Activated CD4-positive, alpha-beta T cell treated with anti-CD3 and anti-CD28 coated beads, Interleukin-2, amount 10 ng/mL, durations not matched to agents 7 days and 5 days (primary cell): ENCODE results near the gene MED29. TPM values are rescaled to one million over a fixed set of nuclear protein-coding genes. Genes with fewer than 3 reads are reported as not detected.
"Not testable (repeated sequence)": the region's sequence is repeated elsewhere in the genome, so short reads cannot be mapped to it uniquely, and the experiment has no call there.

Source experiments
- CTCF ChIA-PET: fragments of 350-600 bp; sonication (Branson Sonifier 250); formaldehyde crosslinking; loops from one replicate; lab custom pipeline; 2021; ENCODE audit warnings: antibody characterized with exemption; lab: Charles Lee
- POLR2A ChIA-PET: fragments of 350-600 bp; sonication (Branson Sonifier 250); formaldehyde crosslinking; loops from one replicate; lab custom pipeline; 2021; ENCODE audit warnings: antibody characterized with exemption; lab: Charles Lee
- DNase-seq: peaks from one replicate; pipeline ENCODE4 v3.0.0-alpha.2; 2020
- H3K27ac Mint-ChIP-seq: one replicate; pipeline ENCODE4 v1.8.0; 2021; ENCODE audit warnings: mild to moderate bottlenecking, moderate library complexity, mixed read lengths
- H3K27me3 Mint-ChIP-seq: one replicate; pipeline ENCODE4 v1.8.0; 2021; ENCODE audit warnings: mixed read lengths
- H3K36me3 Mint-ChIP-seq: one replicate; pipeline ENCODE4 v1.8.0; 2021; ENCODE audit warnings: low read depth, mixed read lengths
- H3K4me1 Mint-ChIP-seq: one replicate; pipeline ENCODE4 v1.8.0; 2021; ENCODE audit warnings: mixed read lengths
- H3K4me3 Mint-ChIP-seq: one replicate; pipeline ENCODE4 v1.8.0; 2021; ENCODE audit warnings: mild to moderate bottlenecking, moderate library complexity, mixed read lengths
- H3K9me3 Mint-ChIP-seq: one replicate; pipeline ENCODE4 v1.8.0; 2021; ENCODE audit warnings: mixed read lengths
- total RNA-seq, 2 experiments: library from RNA; stranded (reverse); gene quantifications; one replicate each; pipeline ENCODE4 v1.2.3, GENCODE V29; 2021

Gene MED29
- total RNA-seq, 2 experiments from 2014 or later, result 34.9 to 40.1 TPM

GRCh38 chr19:39377373-39378362 is 13.5 kb upstream of the MED29 start:
- CTCF ChIA-PET, result interaction anchor here (0.9 to 1.0 kb wide), 2 partner anchors 34 to 36 kb away, joined by 3 to 4 read pairs; partner anchors contain the start of gene SAMD4B
- Mint-ChIP-seq H3K27me3 (no peaks in the 10 kb centered on the region), H3K4me1 (no peaks in the 10 kb centered on the region), H3K27ac (no peak overlapping the region), H3K36me3 (peaks cover 45% of the 10 kb centered on the region), H3K9me3 (no peaks in the 10 kb centered on the region), H3K4me3 (no peak overlapping the region)
- DNase-seq, result no peak
- POLR2A ChIA-PET, result interaction anchor here (0.6 kb wide), 1 partner anchor 41 kb away, joined by 16 read pairs; no protein-coding TSS in a partner anchor

- H3K9me3 Mint-ChIP-seq, H3K4me3 Mint-ChIP-seq, POLR2A ChIA-PET, H3K27me3 Mint-ChIP-seq, CTCF ChIA-PET, H3K4me1 Mint-ChIP-seq, DNase-seq: not testable (repeated sequence)
- peak overlapping the region; percentile 67 for H3K27ac Mint-ChIP-seq
- peaks cover 45% of the 10 kb centered on the region for H3K36me3 Mint-ChIP-seq
Measured at GRCh38 chr19:39379366-39379765, 11.8 kb upstream of the MED29 start.

GRCh38 chr19:39379865-39380396 is 11.2 kb upstream of the MED29 start:
- no peaks in the 10 kb centered on the region for H3K4me1 Mint-ChIP-seq
- no peak overlapping the region for H3K27ac Mint-ChIP-seq
- no peaks in the 10 kb centered on the region for H3K27me3 Mint-ChIP-seq
- H3K36me3 Mint-ChIP-seq, result peaks cover 45% of the 10 kb centered on the region
- no peak overlapping the region for H3K4me3 Mint-ChIP-seq
- POLR2A ChIA-PET, result no interaction called here
- DNase-seq, result no peak
- H3K9me3 Mint-ChIP-seq, result no peaks in the 10 kb centered on the region
- CTCF ChIA-PET, result interaction anchor here (1.2 kb wide), 1 partner anchor 11 kb away, joined by 3 read pairs; the partner anchor contains the start of genes MED29 and PAF1

- H3K9me3 Mint-ChIP-seq, result no peaks in the 10 kb centered on the region
- H3K36me3 Mint-ChIP-seq, result peaks cover 46% of the 10 kb centered on the region
- CTCF ChIA-PET, result interaction anchor here (1.2 kb wide), 1 partner anchor 10 kb away, joined by 3 read pairs; the partner anchor contains the start of genes MED29 and PAF1
Measured at GRCh38 chr19:39380521-39381502, 10.4 kb upstream of the MED29 start.

GRCh38 chr19:39381910-39382611 is 9.1 kb upstream of the MED29 start:
- H3K36me3 Mint-ChIP-seq, result peaks cover 53% of the 10 kb centered on the region
- no peak overlapping the region for H3K27ac Mint-ChIP-seq
- POLR2A ChIA-PET, result no interaction called here

More at GRCh38 chr19:39380521-39381502, 10.4 kb upstream of the MED29 start:
- Mint-ChIP-seq H3K4me3 (no peak overlapping the region), H3K27ac (peak overlapping the region; percentile 60), H3K27me3 (no peaks in the 10 kb centered on the region), H3K4me1 (peaks cover 2% of the 10 kb centered on the region)
- DNase-seq, result no peak
- POLR2A ChIA-PET, result no interaction called here

GRCh38 chr19:39382991-39383828 is 8.0 kb upstream of the MED29 start:
- peaks cover 5% of the 10 kb centered on the region for H3K4me1 Mint-ChIP-seq
- ChIA-PET CTCF (interaction anchor here (0.7 to 1.7 kb wide), 5 partner anchors 13 to 29 kb away, joined by 3 to 4 read pairs (median 3); partner anchors contain the start of gene PLEKHG2), POLR2A (interaction anchor here (0.6 kb wide), 1 partner anchor 153 kb away, joined by 11 read pairs; no protein-coding TSS in a partner anchor)
- H3K36me3 Mint-ChIP-seq, result peaks cover 48% of the 10 kb centered on the region
- H3K4me3 Mint-ChIP-seq, result no peak overlapping the region
- no peaks in the 10 kb centered on the region for H3K9me3 Mint-ChIP-seq
- no peak for DNase-seq
- no peaks in the 10 kb centered on the region for H3K27me3 Mint-ChIP-seq
- peak overlapping the region; percentile 13 for H3K27ac Mint-ChIP-seq

More at GRCh38 chr19:39381910-39382611, 9.1 kb upstream of the MED29 start:
- CTCF ChIA-PET, result interaction anchor here (1.0 to 1.7 kb wide), 3 partner anchors 12 to 30 kb away, joined by 3 to 4 read pairs (median 3); partner anchors contain the start of gene PLEKHG2
- no peak for DNase-seq
- peaks cover 5% of the 10 kb centered on the region for H3K4me1 Mint-ChIP-seq
- H3K9me3 Mint-ChIP-seq, result no peaks in the 10 kb centered on the region
- no peaks in the 10 kb centered on the region for H3K27me3 Mint-ChIP-seq
- H3K4me3 Mint-ChIP-seq, result no peak overlapping the region

GRCh38 chr19:39384839-39385568 is 6.2 kb upstream of the MED29 start:
- peaks cover 18% of the 10 kb centered on the region for H3K4me1 Mint-ChIP-seq
- H3K4me3 Mint-ChIP-seq, result no peak overlapping the region
- ChIA-PET POLR2A (no interaction called here), CTCF (no interaction called here)
- H3K36me3 Mint-ChIP-seq, result peaks cover 49% of the 10 kb centered on the region
- no peak for DNase-seq
- no peak overlapping the region for H3K27ac Mint-ChIP-seq
- no peaks in the 10 kb centered on the region for H3K27me3 Mint-ChIP-seq
- H3K9me3 Mint-ChIP-seq, result no peaks in the 10 kb centered on the region

GRCh38 chr19:39385629-39386411 is 5.4 kb upstream of the MED29 start:
- POLR2A ChIA-PET, result no interaction called here
- H3K4me3 Mint-ChIP-seq, result no peak overlapping the region
- peaks cover 48% of the 10 kb centered on the region for H3K36me3 Mint-ChIP-seq
- no peak for DNase-seq
- no peaks in the 10 kb centered on the region for H3K9me3 Mint-ChIP-seq
- no peaks in the 10 kb centered on the region for H3K27me3 Mint-ChIP-seq
- H3K4me1 Mint-ChIP-seq, result peaks cover 23% of the 10 kb centered on the region
- CTCF ChIA-PET, result no interaction called here
- H3K27ac Mint-ChIP-seq, result peak overlapping the region; percentile 52

- peaks cover 43% of the 10 kb centered on the region for H3K36me3 Mint-ChIP-seq
- no peaks in the 10 kb centered on the region for H3K27me3 Mint-ChIP-seq
- no peak for DNase-seq
- peaks cover 26% of the 10 kb centered on the region for H3K4me1 Mint-ChIP-seq
- no peak overlapping the region for H3K4me3 Mint-ChIP-seq
- ChIA-PET POLR2A (no interaction called here), CTCF (no interaction called here)
- no peaks in the 10 kb centered on the region for H3K9me3 Mint-ChIP-seq
- H3K27ac Mint-ChIP-seq, result peak overlapping the region; percentile 54
Measured at GRCh38 chr19:39386557-39386956, 4.6 kb upstream of the MED29 start.

- peaks cover 42% of the 10 kb centered on the region for H3K36me3 Mint-ChIP-seq
- no peaks in the 10 kb centered on the region for H3K9me3 Mint-ChIP-seq
- H3K27ac Mint-ChIP-seq, result peak overlapping the region; percentile 99
- no peaks in the 10 kb centered on the region for H3K27me3 Mint-ChIP-seq
- no peak overlapping the region for H3K4me3 Mint-ChIP-seq
- CTCF ChIA-PET, result interaction anchor here (1.3 kb wide), 1 partner anchor 10 kb away, joined by 4 read pairs; no protein-coding TSS in a partner anchor
- H3K4me1 Mint-ChIP-seq, result peaks cover 40% of the 10 kb centered on the region
- no peak for DNase-seq
- POLR2A ChIA-PET, result no interaction called here
Measured at GRCh38 chr19:39388657-39389056, 2.5 kb upstream of the MED29 start.
